ENCODE data around the gene SCGB2A2.

SCGB2A2 gene

DNA sequence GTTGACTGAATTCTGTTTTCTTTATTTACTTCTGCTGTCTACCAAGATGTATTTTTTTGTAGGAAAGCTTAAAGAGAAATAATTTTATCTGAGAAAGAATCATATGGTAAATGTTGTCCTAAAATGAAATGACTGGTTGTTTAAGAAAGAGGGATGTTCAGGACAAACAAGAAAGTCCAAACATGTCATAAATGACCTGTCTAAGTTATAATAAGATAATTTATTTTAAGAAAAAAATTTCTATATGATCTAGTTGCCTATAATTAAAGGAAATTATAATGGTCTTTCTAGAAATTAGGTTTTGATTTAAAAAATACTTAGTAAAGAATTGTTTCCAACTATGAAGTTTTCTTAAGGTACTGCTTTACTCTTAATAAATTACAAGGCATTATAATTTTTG is 10.5 kb downstream of the SCGB2A2 start:
- no peak for DNase-seq (ENCODE audit: low read depth)
- TF ChIP-seq, protein P1, sequence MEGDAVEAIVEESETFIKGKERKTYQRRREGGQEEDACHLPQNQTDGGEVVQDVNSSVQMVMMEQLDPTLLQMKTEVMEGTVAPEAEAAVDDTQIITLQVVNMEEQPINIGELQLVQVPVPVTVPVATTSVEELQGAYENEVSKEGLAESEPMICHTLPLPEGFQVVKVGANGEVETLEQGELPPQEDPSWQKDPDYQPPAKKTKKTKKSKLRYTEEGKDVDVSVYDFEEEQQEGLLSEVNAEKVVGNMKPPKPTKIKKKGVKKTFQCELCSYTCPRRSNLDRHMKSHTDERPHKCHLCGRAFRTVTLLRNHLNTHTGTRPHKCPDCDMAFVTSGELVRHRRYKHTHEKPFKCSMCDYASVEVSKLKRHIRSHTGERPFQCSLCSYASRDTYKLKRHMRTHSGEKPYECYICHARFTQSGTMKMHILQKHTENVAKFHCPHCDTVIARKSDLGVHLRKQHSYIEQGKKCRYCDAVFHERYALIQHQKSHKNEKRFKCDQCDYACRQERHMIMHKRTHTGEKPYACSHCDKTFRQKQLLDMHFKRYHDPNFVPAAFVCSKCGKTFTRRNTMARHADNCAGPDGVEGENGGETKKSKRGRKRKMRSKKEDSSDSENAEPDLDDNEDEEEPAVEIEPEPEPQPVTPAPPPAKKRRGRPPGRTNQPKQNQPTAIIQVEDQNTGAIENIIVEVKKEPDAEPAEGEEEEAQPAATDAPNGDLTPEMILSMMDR (IDR thresholded peaks at IDR 0.05; ENCODE audit: control insufficient read depth, extremely low read depth, insufficient read depth) = no peak
- H3K4me3 ChIP-seq (ENCODE audit: low read depth, low read length) = no peak overlapping the region

DNA sequence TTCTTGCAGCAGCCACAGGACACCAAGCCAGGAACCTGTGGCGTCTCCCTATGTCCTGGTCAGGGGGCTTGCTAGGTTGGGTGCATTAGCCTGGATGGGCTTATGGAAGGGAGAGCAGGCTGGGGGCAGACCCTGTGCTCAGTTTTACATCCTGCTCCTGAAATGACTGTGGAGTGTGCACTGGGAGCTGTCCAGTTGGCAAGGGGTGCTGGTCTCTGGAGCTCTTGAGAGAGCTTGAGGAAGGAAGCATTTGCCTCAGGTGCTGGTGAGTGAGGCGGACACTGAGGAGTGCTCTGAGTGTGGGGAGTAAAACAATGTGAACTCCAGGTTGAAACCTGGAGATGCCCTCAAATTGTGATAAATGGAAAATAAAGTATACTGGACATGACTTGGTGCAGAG is 25.5 kb downstream of the SCGB2A2 start:
- DNase-seq (ENCODE audit: low read depth) = peak; percentile 30
- TF ChIP-seq, protein P1 (IDR thresholded peaks at IDR 0.05; ENCODE audit: control insufficient read depth, extremely low read depth, insufficient read depth) = no peak
- no peak overlapping the region for H3K4me3 ChIP-seq (ENCODE audit: low read depth, low read length)

DNA sequence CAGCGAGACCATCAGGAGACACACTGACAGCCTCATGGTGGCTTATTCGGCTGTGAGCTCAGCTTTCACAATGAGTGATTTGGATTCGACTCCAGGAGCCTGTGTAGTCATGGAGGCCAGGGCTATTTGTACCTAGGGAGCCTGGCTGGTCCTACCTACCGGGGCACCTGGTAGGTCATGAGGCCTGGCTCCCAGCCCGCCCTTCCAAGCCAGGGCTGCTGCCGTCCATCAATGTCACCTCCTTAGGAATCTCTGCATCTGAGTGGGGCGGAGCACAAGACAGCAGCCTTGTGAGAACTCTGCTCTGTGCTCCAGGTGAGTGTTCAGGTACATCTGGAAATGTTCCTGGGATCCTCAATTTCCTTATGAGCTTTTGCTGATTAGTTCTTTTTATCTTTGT is 29.0 kb downstream of the SCGB2A2 start, which contains the start of gene SCGB1D4:
SCGB1D4 (minus strand) TSS at position 101 of the 400 bp plus-strand sequence; CDS start at position 36, 65 bp downstream.
- no peak within 1 kb of the TSS for H3K4me3 ChIP-seq (ENCODE audit: low read depth, low read length)
- no peak for DNase-seq (ENCODE audit: low read depth)
- TF ChIP-seq, protein P1 (IDR thresholded peaks at IDR 0.05; ENCODE audit: control insufficient read depth, extremely low read depth, insufficient read depth) = no peak

DNA sequence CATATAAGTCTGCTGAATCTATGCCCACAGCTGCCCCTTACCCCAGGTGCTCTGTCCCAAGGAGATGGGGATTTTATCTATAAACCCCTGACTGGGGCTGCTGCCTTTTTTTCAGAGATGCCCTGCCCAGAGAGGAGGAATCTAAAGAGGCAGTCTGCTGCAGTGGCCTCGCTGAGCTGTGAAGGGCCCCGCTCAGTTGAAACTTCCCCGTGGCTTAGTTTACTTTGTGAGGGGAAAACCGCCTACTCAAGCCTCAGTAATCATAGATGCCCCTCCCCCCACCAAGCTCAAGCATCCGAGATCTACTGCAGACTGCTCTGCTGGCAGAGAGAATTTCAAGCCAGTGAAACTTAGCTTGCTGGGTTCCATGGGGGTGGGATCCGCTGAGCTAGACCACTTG is 36.3 kb downstream of the SCGB2A2 start:
- TF ChIP-seq, protein P1 (IDR thresholded peaks at IDR 0.05; ENCODE audit: control insufficient read depth, extremely low read depth, insufficient read depth) = no peak
- no peak overlapping the region for H3K4me3 ChIP-seq (ENCODE audit: low read depth, low read length)

GRCh38 chr11:62307950-62308349 is 38.0 kb downstream of the SCGB2A2 start:
- TF ChIP-seq, protein P1 (IDR thresholded peaks at IDR 0.05; ENCODE audit: control insufficient read depth, extremely low read depth, insufficient read depth) = no peak
- no peak for DNase-seq (ENCODE audit: low read depth)
- H3K4me3 ChIP-seq (ENCODE audit: low read depth, low read length) = no peak overlapping the region

More for the DNA sequence above, 36.3 kb downstream of the SCGB2A2 start:
- no peak for DNase-seq (ENCODE audit: low read depth)

GRCh38 chr11:62309991-62310390 is 40.0 kb downstream of the SCGB2A2 start:
- H3K4me3 ChIP-seq (ENCODE audit: low read depth, low read length) = no peak overlapping the region
- DNase-seq (ENCODE audit: low read depth) = no peak
- TF ChIP-seq, protein P1 (IDR thresholded peaks at IDR 0.05; ENCODE audit: control insufficient read depth, extremely low read depth, insufficient read depth) = no peak

GRCh38 chr11:62315431-62315830 is 45.5 kb downstream of the SCGB2A2 start:
- TF ChIP-seq, protein P1 (IDR thresholded peaks at IDR 0.05; ENCODE audit: control insufficient read depth, extremely low read depth, insufficient read depth) = no peak
- DNase-seq (ENCODE audit: low read depth) = no peak
- no peak overlapping the region for H3K4me3 ChIP-seq (ENCODE audit: low read depth, low read length)

Measured in LNCaP clone FGC (cell line).